CD4-positive, alpha-beta T cell treated with Interleukin-6 for 4 hours (primary cell): Measurements from ENCODE around the gene CYP4F3.
"Not testable (repeated sequence)": the region's sequence is repeated elsewhere in the genome, so short reads cannot be mapped to it uniquely, and the experiment has no call there.

Experiments
- DNase-seq: peaks from one replicate; pipeline ENCODE4 v3.0.0-alpha.2; 2020; ENCODE audit warnings: mixed read lengths

Gene CYP4F3

GRCh38 chr19:15671237-15671821 lies 30.6 kb downstream of the CYP4F3 start:
- DNase-seq = no peak

- DNase-seq = no peak
Measured at GRCh38 chr19:15671891-15672579, 31.3 kb downstream of the CYP4F3 start.

- DNase-seq = peak; percentile 40
Measured at GRCh38 chr19:15672580-15673175, 32.0 kb downstream of the CYP4F3 start, which contains the start of gene CYP4F12. Gene CYP4F12, plus strand, starts transcription at chr19:15673087. Its CDS starts 443 bp downstream, at chr19:15673530.

- no peak for DNase-seq
Measured at GRCh38 chr19:15673176-15673654, 32.5 kb downstream of the CYP4F3 start.

- DNase-seq = no peak
Measured at GRCh38 chr19:15675560-15675959, 34.9 kb downstream of the CYP4F3 start.

- DNase-seq = no peak
Measured at GRCh38 chr19:15679089-15679488, 38.4 kb downstream of the CYP4F3 start.

- DNase-seq = not testable (repeated sequence)
Measured at GRCh38 chr19:15679865-15680264, 39.2 kb downstream of the CYP4F3 start.

GRCh38 chr19:15680478-15681322 lies 40.0 kb downstream of the CYP4F3 start:
- no peak for DNase-seq

GRCh38 chr19:15683411-15683810 lies 42.7 kb downstream of the CYP4F3 start:
- DNase-seq = no peak

- no peak for DNase-seq
Measured at GRCh38 chr19:15684828-15685227, 44.1 kb downstream of the CYP4F3 start.

- DNase-seq = no peak
Measured at GRCh38 chr19:15696654-15697194, 56.0 kb downstream of the CYP4F3 start.

GRCh38 chr19:15701757-15702533 lies 61.2 kb downstream of the CYP4F3 start:
- DNase-seq = no peak

GRCh38 chr19:15702534-15702930 lies 61.8 kb downstream of the CYP4F3 start:
- peak; percentile 21 for DNase-seq
